ENCODE data around the gene ELFN2. TPM values are rescaled to one million over a fixed set of nuclear protein-coding genes. Genes with fewer than 3 reads are reported as not detected.

ELFN2 gene
- total RNA-seq, 2 experiments from 2014 or later, result 0.63 to 1.8 TPM

DNA sequence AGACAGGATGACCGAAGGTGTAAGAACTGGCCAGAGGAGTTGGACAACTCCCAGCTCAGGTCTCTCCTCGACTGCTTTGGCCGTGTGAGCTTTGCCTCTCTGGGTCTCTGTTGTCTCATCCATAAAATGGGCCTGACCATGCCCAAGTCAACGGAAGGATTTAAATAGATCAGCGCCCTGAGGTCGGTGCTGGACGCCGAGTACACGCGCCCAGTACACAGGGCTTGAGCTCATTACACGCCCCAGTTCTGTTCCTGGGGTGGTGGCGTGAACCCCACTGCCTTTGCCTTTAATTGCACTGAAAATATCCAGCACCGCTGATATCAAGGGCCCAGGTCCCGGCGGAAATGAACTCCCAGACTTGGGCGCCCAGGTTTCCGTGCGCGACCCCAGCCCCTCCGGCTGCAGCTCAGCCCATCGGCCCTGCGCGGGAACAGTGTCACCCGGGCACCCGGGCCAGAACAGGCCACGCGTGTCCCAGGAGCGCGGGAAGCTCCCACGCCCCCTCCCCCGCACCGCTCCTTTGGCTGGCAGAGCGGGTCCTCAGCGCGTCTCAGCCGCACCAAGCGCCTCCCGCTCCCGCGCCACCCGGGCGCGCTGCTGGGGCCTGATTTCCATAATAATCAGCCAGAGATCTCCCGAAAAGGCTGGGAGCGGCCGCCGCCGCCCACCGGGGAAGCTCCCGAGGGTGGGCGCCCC, 102.8 kb downstream of the ELFN2 start:
- CTCF ChIA-PET (ENCODE audit: unreplicated experiment), result interaction anchor here (0.5 kb wide), 1 partner anchor 238 kb away, joined by 3 read pairs; no protein-coding TSS in a partner anchor
- intact Hi-C loops (cut with micrococcal nuclease; ENCODE audit: unreplicated experiment), result no loop called here

GRCh38 chr22:37320726-37321677, 106.3 kb downstream of the ELFN2 start:
- intact Hi-C loops (cut with micrococcal nuclease; ENCODE audit: unreplicated experiment), result no loop called here
- no peaks in the 10 kb centered on the region for H4K20me1 ChIP-seq (ENCODE audit: insufficient read depth, low read length)
- no peak overlapping the region for H3K27ac ChIP-seq (ENCODE audit: low read depth, low read length, poor library complexity, severe bottlenecking)
- H2AFZ ChIP-seq (ENCODE audit: low read length), result no peak overlapping the region
- TF ChIP-seq CTCF (conservative IDR thresholded peaks at IDR 0.05; ENCODE audit: low read length) (no peak), EZH2phosphoT487 (IDR thresholded peaks at IDR 0.05; ENCODE audit: borderline replicate concordance, low read depth, low read length) (no peak)
- no peak for DNase-seq (ENCODE audit: low spot score)
- H3K36me3 ChIP-seq (ENCODE audit: insufficient read depth, low read length), result no peaks in the 10 kb centered on the region
- H3K9me3 ChIP-seq (ENCODE audit: low read length), result no peaks in the 10 kb centered on the region
- CTCF ChIA-PET (ENCODE audit: unreplicated experiment), result no interaction called here
- H3K9me2 ChIP-seq (ENCODE audit: insufficient read depth, low read length), result no peaks in the 10 kb centered on the region
- H3K4me3 ChIP-seq (ENCODE audit: low read depth, low read length, poor library complexity, severe bottlenecking), result no peak overlapping the region
- no peak overlapping the region for H3K4me2 ChIP-seq (ENCODE audit: low read length)
- POLR2A ChIA-PET, result no interaction called here
- no peaks in the 10 kb centered on the region for H3K79me2 ChIP-seq (ENCODE audit: insufficient read depth, low read depth, low read length)
- no peaks in the 10 kb centered on the region for H3K4me1 ChIP-seq (ENCODE audit: insufficient read depth, low read length, poor library complexity, severe bottlenecking)
- no TSS peak for BruUV-seq (replicated peaks)

More for the DNA sequence above, 102.8 kb downstream of the ELFN2 start:
- H3K9me2 ChIP-seq (ENCODE audit: insufficient read depth, low read length), result no peaks in the 10 kb centered on the region
- TF ChIP-seq EZH2phosphoT487 (IDR thresholded peaks at IDR 0.05; ENCODE audit: borderline replicate concordance, low read depth, low read length), result no peak
- no peak for TF ChIP-seq CTCF (conservative IDR thresholded peaks at IDR 0.05; ENCODE audit: low read length)
- H3K4me3 ChIP-seq (ENCODE audit: low read depth, low read length, poor library complexity, severe bottlenecking), result no peak overlapping the region
- no peak for DNase-seq (ENCODE audit: low spot score)
- H2AFZ ChIP-seq (ENCODE audit: low read length), result no peak overlapping the region
- H3K27ac ChIP-seq (ENCODE audit: low read depth, low read length, poor library complexity, severe bottlenecking), result no peak overlapping the region
- H3K9me3 ChIP-seq (ENCODE audit: low read length), result no peaks in the 10 kb centered on the region
- H3K4me1 ChIP-seq (ENCODE audit: insufficient read depth, low read length, poor library complexity, severe bottlenecking), result no peaks in the 10 kb centered on the region
- no TSS peak for BruUV-seq (replicated peaks)
- no peaks in the 10 kb centered on the region for H4K20me1 ChIP-seq (ENCODE audit: insufficient read depth, low read length)
- H3K4me2 ChIP-seq (ENCODE audit: low read length), result no peak overlapping the region
- H3K36me3 ChIP-seq (ENCODE audit: insufficient read depth, low read length), result no peaks in the 10 kb centered on the region
- no peaks in the 10 kb centered on the region for H3K79me2 ChIP-seq (ENCODE audit: insufficient read depth, low read depth, low read length)
- POLR2A ChIA-PET, result no interaction called here

Data from OCI-LY7 (cell line).